Hematopoietic multipotent progenitor cell treated with erythropoietin and hydrocortisone succinate and interleukin-3 and kit ligand, for 17 days (in vitro differentiated cells): ENCODE data around the gene FBXO21.

Source experiments
- DNase-seq: peaks from one replicate; pipeline ENCODE4 v3.0.0-alpha.2; 2015; ENCODE audit warnings: low spot score

The FBXO21 gene

GRCh38 chr12:117162633-117163032 is 27.6 kb downstream of the FBXO21 start:
- no peak for DNase-seq

GRCh38 chr12:117162167-117162539 is 28.1 kb downstream of the FBXO21 start:
- no peak for DNase-seq

- no peak for DNase-seq
These were observed 28.7 kb downstream of the FBXO21 start for GRCh38 chr12:117161460-117162166.

DNA sequence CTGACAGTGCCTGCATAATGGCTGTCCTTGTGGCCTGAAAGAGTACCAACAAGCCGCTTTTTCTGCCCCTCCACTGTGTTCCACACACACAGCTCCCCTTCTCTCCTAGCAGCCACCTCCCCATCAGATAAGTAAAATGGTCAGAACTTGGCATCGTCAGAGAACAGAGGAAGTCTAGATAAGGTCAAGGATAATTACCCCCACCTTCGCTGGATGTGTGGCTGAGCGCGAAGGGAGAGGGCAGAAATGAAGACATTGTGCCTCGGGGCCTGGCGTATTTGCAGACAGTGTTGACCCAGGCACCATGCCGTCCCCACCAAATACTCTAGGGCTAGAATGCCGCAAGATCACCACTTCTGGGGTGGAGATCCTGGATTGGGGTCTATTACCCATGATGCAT is 30.6 kb downstream of the FBXO21 start:
- DNase-seq = no peak

- no peak for DNase-seq
These were observed 31.2 kb downstream of the FBXO21 start for GRCh38 chr12:117158911-117159553.

- no peak for DNase-seq
These were observed 32.2 kb downstream of the FBXO21 start for GRCh38 chr12:117158096-117158495.

GRCh38 chr12:117155278-117156060 is 34.8 kb downstream of the FBXO21 start:
- peak; percentile 66 for DNase-seq

GRCh38 chr12:117152793-117153775 is 37.2 kb downstream of the FBXO21 start:
- no peak for DNase-seq

DNA sequence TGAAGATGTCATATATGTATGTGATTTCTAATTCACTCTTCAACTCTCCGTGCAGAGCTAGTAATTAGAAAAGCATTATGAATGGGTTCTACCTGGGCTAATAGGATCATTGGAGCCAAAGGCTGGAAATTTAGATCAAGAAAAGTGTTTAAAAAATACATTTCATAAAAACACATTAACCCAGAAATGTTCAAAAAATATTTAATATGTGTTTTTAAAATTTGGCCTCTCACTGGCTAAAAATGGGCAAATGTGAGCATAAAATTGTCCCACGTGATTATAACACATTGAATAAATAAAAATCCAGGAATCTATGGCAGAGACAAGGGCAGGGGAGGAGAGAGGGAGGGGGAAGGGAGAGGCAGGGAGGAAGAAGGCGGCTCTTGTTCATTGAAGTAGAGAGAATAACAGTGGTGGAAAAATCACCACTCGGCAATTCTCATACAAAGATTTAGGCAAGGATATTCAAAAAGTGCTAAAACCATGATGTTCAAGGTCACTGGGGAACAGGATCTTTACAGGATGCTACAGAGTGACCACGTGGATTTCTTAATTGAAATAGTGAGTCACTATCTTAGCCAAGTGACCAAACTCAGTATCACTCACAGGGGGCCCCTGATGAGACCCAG is 38.8 kb downstream of the FBXO21 start:
- no peak for DNase-seq

GRCh38 chr12:117149431-117149830 is 40.8 kb downstream of the FBXO21 start:
- no peak for DNase-seq

GRCh38 chr12:117148642-117149041 is 41.6 kb downstream of the FBXO21 start:
- no peak for DNase-seq

DNA sequence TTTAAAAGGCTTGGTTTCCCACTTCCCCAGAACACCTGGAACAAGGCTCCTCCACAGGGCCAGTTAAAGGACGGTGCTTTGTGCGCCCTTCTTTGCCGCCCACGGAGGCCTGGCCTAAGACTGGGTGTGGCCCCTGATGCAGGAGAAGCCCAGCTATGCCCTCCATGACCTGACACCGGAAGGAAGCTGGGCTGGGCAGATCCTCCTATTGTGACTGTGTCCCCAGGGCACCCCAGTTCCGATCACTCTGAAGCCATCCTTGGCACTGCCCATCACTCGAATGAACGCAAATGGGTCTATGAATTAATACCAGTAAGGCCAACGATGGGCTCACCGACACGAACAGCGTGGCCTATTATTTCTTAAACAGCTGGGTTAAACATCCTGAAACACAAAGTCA is 42.6 kb downstream of the FBXO21 start:
- DNase-seq = no peak

DNA sequence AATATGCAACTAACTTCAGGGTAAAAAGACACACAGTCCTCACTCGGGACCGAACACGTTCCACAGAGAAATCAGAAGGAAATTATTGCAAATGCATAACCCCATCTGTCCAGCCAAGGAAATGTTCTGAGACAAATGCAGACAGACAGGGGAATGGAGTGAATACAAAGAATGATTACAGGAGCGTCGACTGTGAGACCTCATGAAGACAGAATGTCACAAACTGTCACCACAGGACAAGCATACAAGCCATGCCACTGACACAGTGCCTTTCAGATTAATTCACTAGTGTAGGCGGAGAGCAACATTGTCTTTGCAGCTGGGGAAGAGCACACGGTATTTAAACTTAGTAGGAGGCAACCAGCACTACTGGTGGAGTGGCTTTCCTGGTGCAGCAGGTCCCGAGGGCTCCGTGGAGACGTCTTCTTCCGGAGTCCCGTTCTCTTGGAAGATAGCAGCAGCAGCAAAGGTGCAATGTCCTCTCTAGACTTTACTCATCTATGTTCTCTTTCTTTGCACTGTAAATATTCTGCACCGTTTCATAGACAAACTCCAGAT is 44.6 kb downstream of the FBXO21 start:
- no peak for DNase-seq

- DNase-seq = no peak
These were observed 45.7 kb downstream of the FBXO21 start for GRCh38 chr12:117144599-117144998.

- no peak for DNase-seq
These were observed 47.2 kb downstream of the FBXO21 start for GRCh38 chr12:117143008-117143532.

DNA sequence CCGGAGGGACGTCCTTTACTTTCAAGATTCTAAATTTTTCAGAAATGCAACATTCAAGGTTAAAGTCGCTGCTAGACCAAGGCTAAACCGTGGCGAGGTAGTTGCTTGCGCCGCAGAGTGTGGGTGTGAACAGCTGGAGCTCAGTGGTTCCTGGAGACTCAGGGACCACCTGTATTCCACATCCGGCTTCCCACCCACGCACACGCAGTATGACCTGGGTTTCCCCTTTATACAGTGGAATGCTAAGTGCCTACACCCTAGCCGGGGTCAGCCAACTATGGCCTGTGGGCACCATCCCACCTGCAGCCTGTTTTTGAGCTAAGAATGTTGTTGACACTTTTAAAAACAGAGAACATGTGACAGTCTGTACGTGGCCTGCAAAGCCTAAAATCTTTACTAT is 48.2 kb downstream of the FBXO21 start:
- no peak for DNase-seq

- DNase-seq = no peak
These were observed 49.0 kb downstream of the FBXO21 start for GRCh38 chr12:117141097-117141898.

GRCh38 chr12:117140397-117141096 is 49.7 kb downstream of the FBXO21 start:
- DNase-seq = no peak

GRCh38 chr12:117139025-117139717 is 51.1 kb downstream of the FBXO21 start:
- no peak for DNase-seq
